Activated naive CD8-positive, alpha-beta T cell treated with anti-CD3 and anti-CD28 coated beads, Interleukin-2, amount 10 ng/mL, durations not matched to agents 7 days and 5 days (primary cell): ENCODE data around the gene TARBP1. TPM values are rescaled to one million over a fixed set of nuclear protein-coding genes. Genes with fewer than 3 reads are reported as not detected.
"Not testable (repeated sequence)": the region's sequence is repeated elsewhere in the genome, so short reads cannot be mapped to it uniquely, and the experiment has no call there.

Experiments
- ATAC-seq: fragments of 150-1000 bp; cut with Tn5 transposase; one replicate; pipeline ENCODE4 v1.10.0; 2021; ENCODE audit warnings: low read depth, moderate library complexity
- POLR2A ChIA-PET: fragments of 350-600 bp; sonication (Branson Sonifier 250); formaldehyde crosslinking; loops from one replicate; lab custom pipeline; 2021; ENCODE audit warnings: antibody characterized with exemption; lab: Charles Lee
- DNase-seq: peaks from one replicate; pipeline ENCODE4 v3.0.0; 2021
- H3K27ac Mint-ChIP-seq: one replicate; pipeline ENCODE4 v1.8.0; 2022; ENCODE audit warnings: mild to moderate bottlenecking, mixed read lengths
- H3K27me3 Mint-ChIP-seq: one replicate; pipeline ENCODE4 v1.8.0; 2022; ENCODE audit warnings: mild to moderate bottlenecking, moderate library complexity, mixed read lengths
- H3K36me3 Mint-ChIP-seq: one replicate; pipeline ENCODE4 v1.8.0; 2021; ENCODE audit warnings: mild to moderate bottlenecking, mixed read lengths
- H3K4me1 Mint-ChIP-seq: one replicate; pipeline ENCODE4 v1.8.0; 2021; ENCODE audit warnings: mixed read lengths
- H3K4me3 Mint-ChIP-seq: one replicate; pipeline ENCODE4 v1.8.0; 2022; ENCODE audit warnings: mild to moderate bottlenecking, moderate library complexity, mixed read lengths
- H3K9me3 Mint-ChIP-seq: one replicate; pipeline ENCODE4 v1.8.0; 2021; ENCODE audit warnings: mixed read lengths
- total RNA-seq, 2 experiments: library from RNA; stranded (reverse); gene quantifications; one replicate each; pipeline ENCODE4 v1.2.3, GENCODE V29; 2021

Gene TARBP1
- total RNA-seq, 2 experiments from 2014 or later: 39.6 to 42.9 TPM

DNA sequence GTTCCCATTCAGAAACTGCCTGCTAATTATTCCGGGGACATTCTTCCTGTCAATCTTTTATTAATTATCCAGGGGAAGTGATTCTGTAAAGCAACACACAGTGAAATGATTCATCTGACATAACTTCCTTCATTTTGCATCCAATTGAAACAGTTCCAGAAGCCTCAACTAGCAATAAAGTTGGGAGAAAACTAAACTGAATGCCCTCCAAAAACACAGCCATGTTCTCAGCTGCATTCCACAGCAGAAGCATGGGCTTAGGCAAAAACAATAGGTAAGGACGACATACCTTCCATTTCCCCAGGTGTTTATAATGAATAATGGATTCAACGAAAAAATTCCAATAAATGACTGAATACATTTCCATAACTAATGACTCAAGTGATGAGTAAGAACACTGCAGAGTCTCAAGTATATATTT, 36.9 kb upstream of the TARBP1 start:
- POLR2A ChIA-PET: no interaction called here
- Mint-ChIP-seq H3K4me3 (no peak overlapping the region), H3K4me1 (peaks cover 16% of the 10 kb centered on the region)

DNA sequence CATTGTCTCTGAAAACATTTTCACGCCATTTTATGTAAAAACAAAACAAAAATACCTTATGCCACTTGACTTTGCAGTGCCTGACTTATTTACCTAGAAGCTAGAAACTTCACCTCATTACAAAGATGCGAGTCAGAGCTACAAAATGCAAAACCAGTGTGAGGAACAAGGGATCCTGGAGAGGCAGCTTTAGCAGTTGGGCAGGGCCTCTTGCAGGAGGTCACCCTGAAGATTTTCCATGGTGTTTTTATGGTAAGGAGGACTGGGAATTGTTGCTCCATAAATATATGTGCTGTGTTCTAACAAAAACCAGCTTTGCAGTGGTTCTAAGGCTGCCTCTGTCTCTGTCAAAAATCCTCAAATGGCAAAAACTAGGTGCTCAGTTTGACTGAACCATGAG, 36.4 kb upstream of the TARBP1 start:
- ATAC-seq: no peak
- Mint-ChIP-seq H3K27me3 (no peaks in the 10 kb centered on the region), H3K36me3 (no peaks in the 10 kb centered on the region), H3K4me1 (peaks cover 15% of the 10 kb centered on the region), H3K27ac (no peak overlapping the region), H3K9me3 (no peaks in the 10 kb centered on the region), H3K4me3 (no peak overlapping the region)
- POLR2A ChIA-PET: no interaction called here
- DNase-seq: no peak

More for the DNA sequence above, 36.9 kb upstream of the TARBP1 start:
- no peak for ATAC-seq
- no peak for DNase-seq
- Mint-ChIP-seq H3K27me3 (no peaks in the 10 kb centered on the region), H3K27ac (no peak overlapping the region), H3K36me3 (no peaks in the 10 kb centered on the region), H3K9me3 (no peaks in the 10 kb centered on the region)

DNA sequence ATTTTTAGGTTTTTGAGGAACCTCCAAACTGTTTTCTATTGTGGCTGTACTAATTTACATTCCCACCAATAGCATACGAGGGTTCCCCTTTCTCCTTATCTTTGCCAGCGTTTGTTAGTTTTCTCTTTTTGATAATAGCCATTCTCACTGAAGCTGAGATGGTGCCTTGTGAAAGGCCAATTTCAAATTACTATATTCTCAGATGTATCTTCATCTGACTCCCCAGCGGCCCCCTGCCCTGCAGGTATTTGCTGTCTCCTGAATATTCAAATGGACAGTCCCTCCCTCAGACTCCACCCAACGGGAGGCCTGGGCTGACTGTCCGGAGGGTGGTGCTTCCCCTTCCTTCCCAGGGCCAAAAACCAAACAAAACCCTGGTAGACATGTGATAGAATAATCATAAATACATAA, 33.5 kb upstream of the TARBP1 start:
- Mint-ChIP-seq H3K36me3 (peaks cover 1% of the 10 kb centered on the region), H3K27ac (no peak overlapping the region), H3K4me1 (peaks cover 7% of the 10 kb centered on the region), H3K9me3 (no peaks in the 10 kb centered on the region), H3K27me3 (no peaks in the 10 kb centered on the region), H3K4me3 (no peak overlapping the region)
- DNase-seq (no peak), ATAC-seq (no peak)
- POLR2A ChIA-PET: no interaction called here

DNA sequence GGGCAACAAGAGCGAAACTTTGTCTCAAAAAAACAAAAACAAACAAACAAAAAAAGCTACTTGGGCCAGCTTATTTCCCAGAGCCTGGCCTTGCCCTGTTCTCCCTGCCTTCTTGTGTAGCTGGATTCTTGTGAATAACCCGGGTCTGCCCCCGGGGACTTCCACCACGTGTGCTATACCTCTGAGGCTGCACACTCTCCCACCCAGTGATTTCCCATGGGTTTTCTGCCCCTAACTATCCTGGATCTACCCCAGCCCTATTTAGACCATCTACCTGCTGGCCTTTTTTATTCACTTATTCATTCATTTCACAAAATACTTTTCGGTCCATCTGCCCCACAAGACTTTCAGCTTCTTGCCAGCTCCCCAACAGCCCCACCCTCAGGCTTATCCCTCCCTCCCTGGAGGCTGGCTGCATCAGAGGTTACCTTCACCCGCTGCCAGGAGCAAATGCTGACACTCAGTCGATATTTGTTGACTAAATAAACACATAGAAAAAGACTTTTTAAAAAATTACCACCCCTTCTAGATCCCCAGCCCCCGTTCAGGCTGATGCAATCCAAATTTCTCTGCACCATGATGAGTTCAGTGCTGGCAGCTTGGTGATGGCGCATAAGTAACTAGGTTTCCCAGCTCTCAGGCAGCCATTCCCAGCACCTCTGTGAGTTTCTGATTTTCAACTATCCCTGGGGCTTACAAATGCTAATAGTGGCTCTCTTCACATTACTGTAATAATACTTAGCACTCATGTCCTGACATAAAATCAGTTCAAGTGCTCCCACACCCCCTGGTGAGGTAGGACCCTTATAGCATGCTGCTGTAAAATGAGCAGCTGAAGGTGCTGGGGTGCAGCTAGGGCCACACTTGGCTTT, 30.7 kb upstream of the TARBP1 start:
- Mint-ChIP-seq H3K27me3 (no peaks in the 10 kb centered on the region), H3K9me3 (peaks cover 2% of the 10 kb centered on the region), H3K36me3 (peaks cover 5% of the 10 kb centered on the region), H3K4me3 (no peak overlapping the region), H3K27ac (no peak overlapping the region), H3K4me1 (peaks cover 9% of the 10 kb centered on the region)
- no peak for DNase-seq
- ATAC-seq: no peak
- POLR2A ChIA-PET: interaction anchor here (0.7 to 1.5 kb wide), 3 partner anchors 10 to 332 kb away, joined by 3 to 5 read pairs (median 3); no protein-coding TSS in a partner anchor

DNA sequence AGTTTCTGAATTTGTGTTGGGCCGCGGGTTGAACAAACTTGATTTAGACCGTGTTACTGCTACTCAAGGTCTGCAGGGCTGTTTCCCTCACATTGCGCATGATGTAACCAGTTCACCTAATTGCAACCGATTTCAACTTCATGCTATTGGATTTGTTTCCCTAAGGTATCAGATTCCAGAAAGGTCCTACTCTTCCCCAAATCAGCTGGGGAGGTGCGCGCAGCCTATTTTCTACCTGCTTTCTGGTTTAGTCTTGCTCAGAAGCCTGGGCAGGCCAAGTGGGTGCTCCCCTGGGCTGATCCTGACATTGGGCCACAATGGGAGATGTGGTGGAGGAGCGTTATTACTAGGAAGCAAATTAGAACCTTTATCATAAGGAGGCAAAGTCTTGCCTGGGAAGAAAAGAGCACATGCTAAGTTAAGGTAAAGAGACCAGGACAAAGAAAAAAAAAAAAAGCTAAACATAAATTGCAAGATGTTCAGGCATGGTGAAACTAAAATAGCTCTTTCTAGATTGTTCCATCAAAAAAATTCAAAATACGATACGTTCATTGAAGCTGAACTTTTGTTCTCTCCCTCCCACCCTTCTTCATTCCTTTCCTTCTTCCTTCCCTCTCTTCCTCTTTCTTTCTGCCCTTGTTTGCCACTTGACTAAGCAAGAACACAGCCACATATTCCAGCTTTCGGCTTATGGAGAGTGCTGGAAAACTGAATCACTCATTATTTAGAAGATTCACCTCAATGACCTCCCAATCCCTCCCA, 28.8 kb upstream of the TARBP1 start:
- H3K27me3 Mint-ChIP-seq: no peaks in the 10 kb centered on the region
- H3K4me3 Mint-ChIP-seq: no peak overlapping the region
- POLR2A ChIA-PET: no interaction called here
- DNase-seq (no peak), ATAC-seq (no peak)
- no peak overlapping the region for H3K27ac Mint-ChIP-seq
- peaks cover 14% of the 10 kb centered on the region for H3K4me1 Mint-ChIP-seq
- H3K9me3 Mint-ChIP-seq: peaks cover 2% of the 10 kb centered on the region
- peaks cover 8% of the 10 kb centered on the region for H3K36me3 Mint-ChIP-seq

DNA sequence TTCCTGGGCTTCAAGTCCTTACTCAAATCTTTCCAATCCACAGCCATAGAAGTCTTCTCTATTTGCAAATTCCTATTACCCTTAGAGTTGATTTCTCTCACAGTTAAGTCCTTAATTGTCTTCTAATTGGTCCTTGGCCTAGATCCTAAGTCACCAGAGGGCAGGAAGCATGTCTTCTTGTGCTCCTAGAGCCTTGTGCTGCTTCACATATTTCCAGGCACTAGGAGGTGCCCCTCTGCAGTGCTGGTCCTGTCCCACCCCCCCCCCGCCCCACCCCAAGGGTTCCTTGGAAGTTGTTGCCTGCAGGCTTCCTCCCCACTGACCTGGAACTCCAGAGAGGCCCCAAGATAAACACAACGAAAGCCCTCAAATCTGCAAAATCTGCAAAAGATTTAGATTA, 28.1 kb upstream of the TARBP1 start:
- no peaks in the 10 kb centered on the region for H3K27me3 Mint-ChIP-seq
- POLR2A ChIA-PET: no interaction called here
- no peak overlapping the region for H3K4me3 Mint-ChIP-seq
- H3K27ac Mint-ChIP-seq: no peak overlapping the region
- DNase-seq (no peak), ATAC-seq (no peak)
- H3K4me1 Mint-ChIP-seq: peaks cover 14% of the 10 kb centered on the region
- H3K36me3 Mint-ChIP-seq: peaks cover 8% of the 10 kb centered on the region
- H3K9me3 Mint-ChIP-seq: peaks cover 2% of the 10 kb centered on the region

DNA sequence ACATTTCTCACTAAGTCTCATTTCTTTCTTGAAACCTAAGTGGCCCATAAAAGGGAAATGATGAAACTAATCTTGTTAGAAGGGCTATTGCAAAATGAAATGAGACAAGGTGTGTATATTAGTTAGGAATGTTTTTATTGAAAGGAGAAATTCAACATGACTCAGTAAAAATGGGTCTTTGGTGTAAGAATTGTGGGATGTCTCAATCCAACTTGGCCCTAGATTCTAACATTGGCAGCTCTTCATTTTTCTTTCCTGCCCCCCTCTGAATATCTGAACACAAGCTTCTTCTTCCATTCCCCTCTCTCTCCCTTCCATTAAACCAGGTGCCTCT, 26.8 kb upstream of the TARBP1 start:
- no peak for ATAC-seq
- Mint-ChIP-seq H3K27ac (no peak overlapping the region), H3K27me3 (no peaks in the 10 kb centered on the region), H3K9me3 (peaks cover 2% of the 10 kb centered on the region), H3K36me3 (peaks cover 8% of the 10 kb centered on the region), H3K4me3 (no peak overlapping the region), H3K4me1 (peaks cover 19% of the 10 kb centered on the region)
- no peak for DNase-seq
- POLR2A ChIA-PET: interaction anchor here (1.0 kb wide), 1 partner anchor 17 kb away, joined by 3 read pairs; no protein-coding TSS in a partner anchor

DNA sequence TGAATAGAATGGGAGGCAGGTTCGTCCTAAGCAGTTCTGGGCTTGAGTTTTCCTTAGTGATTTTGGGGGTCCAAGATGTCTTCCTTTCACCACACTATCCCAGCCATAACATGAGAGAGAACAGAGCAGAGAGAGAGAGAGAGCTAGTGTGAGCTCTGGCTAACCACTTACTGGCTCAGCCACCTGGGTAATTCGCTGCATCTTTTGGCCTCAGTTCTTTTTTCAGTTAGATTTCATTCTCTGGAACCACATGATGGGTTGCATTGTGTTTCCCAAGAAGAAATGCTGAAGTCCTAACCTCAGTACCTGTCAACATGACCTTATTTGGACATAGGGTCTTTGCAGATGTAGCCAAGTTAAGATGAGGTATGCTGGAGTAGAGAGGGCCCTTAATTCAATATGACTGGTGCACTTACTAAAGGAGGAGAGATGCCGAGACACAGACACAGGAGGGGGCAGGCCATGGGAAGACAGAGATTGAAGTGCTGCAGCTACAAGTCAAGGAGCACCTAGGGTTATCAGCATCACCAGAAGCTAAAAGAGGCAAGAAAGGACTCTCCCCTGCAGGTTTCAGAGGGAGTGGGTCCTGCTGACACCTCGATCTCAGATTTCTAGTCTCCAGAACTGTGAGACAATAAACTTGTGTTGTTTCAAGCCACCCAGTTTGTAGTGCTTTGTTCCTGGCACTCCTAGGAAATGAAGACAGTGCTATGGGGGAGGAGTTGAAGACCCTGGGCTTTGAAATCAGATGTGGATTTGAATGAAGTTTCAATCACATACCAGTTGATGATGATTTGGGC, 26.2 kb upstream of the TARBP1 start:
- POLR2A ChIA-PET: interaction anchor here (1.0 kb wide), 1 partner anchor 17 kb away, joined by 3 read pairs; no protein-coding TSS in a partner anchor
- Mint-ChIP-seq H3K9me3 (peaks cover 2% of the 10 kb centered on the region), H3K36me3 (peaks cover 8% of the 10 kb centered on the region), H3K4me3 (no peak overlapping the region), H3K4me1 (peaks cover 23% of the 10 kb centered on the region), H3K27ac (peak overlapping the region; percentile 27), H3K27me3 (no peaks in the 10 kb centered on the region)
- DNase-seq (no peak), ATAC-seq (peak; percentile 12)

DNA sequence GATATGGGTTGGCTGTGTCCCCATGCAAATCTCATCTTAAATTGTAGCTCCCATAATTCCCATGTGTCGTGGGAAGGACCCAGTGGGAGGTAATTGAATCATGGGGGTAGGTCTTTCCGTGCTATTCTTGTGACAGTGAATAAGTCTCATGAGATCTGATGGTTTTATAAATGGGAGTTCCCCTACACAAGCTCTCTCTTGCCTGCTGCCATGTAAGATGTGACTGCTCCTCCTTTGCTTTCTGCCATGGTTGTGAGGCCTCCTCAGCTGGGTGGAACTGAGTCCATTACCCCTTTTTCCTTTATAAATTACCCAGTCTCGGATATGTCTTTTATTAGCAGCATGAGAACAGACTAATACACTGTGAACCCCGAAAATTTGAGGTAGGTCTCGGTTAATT, 25.3 kb upstream of the TARBP1 start:
- H3K36me3 Mint-ChIP-seq, ATAC-seq, DNase-seq, H3K9me3 Mint-ChIP-seq, H3K27ac Mint-ChIP-seq, H3K27me3 Mint-ChIP-seq, H3K4me3 Mint-ChIP-seq: not testable (repeated sequence)
- peaks cover 31% of the 10 kb centered on the region for H3K4me1 Mint-ChIP-seq
- POLR2A ChIA-PET: interaction anchor here (1.5 kb wide), 1 partner anchor 95 kb away, joined by 4 read pairs; no protein-coding TSS in a partner anchor

DNA sequence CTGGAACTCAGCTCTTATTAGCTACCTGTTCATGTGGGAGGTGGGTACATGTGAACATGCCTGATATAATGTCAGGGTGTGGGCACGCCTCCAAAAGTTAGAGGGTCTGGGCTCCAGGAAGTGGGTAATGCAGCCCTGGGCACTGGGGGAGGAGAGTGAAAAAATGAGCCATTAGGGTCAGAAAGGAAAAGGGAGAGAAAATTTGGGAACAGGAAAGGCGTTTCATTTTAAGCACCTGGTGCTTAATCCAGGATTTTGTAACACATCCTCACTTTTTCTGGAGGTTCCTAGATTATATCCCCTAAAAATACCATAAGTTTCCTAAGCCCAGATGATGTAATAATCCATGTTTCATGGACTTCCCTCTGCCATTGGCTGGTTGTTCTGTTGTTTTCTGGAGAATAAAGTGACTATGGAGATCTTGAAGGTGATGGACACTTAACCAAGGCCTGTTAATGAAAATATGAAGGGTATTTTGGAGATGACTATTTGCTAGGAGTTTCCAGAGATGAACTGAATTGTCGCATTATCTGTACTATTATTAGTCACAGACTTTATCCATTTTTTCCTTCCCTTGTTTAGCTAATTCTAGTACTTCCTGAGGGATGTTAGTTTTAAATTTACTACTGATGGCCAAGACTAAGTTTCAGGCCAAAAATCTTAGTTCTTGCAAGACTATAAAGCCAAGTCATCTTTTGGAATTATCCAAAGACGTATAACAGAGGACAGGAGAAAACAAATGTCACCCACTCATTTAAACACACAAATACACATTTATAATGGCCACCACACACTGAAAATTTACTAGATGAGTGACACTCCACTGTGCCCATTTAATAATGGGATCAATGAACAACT, 24.4 kb upstream of the TARBP1 start:
- DNase-seq (no peak), ATAC-seq (no peak)
- H3K9me3 Mint-ChIP-seq: peaks cover 2% of the 10 kb centered on the region
- peaks cover 39% of the 10 kb centered on the region for H3K4me1 Mint-ChIP-seq
- H3K4me3 Mint-ChIP-seq: no peak overlapping the region
- H3K27ac Mint-ChIP-seq: no peak overlapping the region
- POLR2A ChIA-PET: interaction anchor here (1.5 kb wide), 1 partner anchor 96 kb away, joined by 4 read pairs; no protein-coding TSS in a partner anchor
- peaks cover 8% of the 10 kb centered on the region for H3K36me3 Mint-ChIP-seq
- no peaks in the 10 kb centered on the region for H3K27me3 Mint-ChIP-seq

DNA sequence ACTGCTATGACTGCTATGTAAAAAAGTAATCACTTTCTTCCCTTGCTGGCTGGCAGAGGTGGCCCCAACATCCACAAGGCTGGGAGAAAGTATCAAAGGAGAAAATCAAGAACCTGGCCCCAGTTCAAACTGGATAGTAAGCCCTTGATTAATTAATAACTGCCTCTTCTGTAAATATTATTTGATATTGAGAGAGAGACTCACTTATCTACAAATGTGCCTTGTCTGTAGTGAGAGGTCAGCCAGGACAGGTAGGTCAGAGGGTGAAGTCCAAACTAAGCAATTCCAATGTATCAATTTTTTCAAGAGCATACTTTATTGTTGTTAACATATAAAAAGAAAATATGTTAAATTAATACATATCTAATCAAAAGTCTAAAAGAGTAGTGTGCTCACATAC, 23.8 kb upstream of the TARBP1 start:
- H3K9me3 Mint-ChIP-seq: peaks cover 2% of the 10 kb centered on the region
- POLR2A ChIA-PET: interaction anchor here (0.7 kb wide), 1 partner anchor 13 kb away, joined by 3 read pairs; no protein-coding TSS in a partner anchor
- no peak overlapping the region for H3K4me3 Mint-ChIP-seq
- no peaks in the 10 kb centered on the region for H3K27me3 Mint-ChIP-seq
- DNase-seq: no peak
- H3K27ac Mint-ChIP-seq: no peak overlapping the region
- peaks cover 40% of the 10 kb centered on the region for H3K4me1 Mint-ChIP-seq
- H3K36me3 Mint-ChIP-seq: peaks cover 7% of the 10 kb centered on the region
- no peak for ATAC-seq

DNA sequence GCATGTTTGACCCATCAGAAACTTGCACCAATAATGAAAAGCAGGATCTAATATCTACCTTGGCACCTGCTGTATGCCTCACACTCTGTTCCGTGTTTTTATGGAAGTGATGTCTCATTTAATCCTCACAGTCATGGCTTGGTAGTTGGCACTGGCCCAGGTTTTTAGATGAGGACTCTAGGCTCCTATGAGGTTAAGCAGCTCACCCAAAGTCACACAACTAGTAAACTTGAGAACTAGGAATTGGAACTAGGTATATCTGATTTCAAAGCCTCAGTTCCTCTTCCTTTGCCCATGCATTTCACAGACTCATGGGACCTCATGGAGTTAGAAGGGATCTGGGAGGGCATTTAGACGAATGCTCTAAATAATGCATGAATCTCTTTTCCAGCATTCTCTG, 21.3 kb upstream of the TARBP1 start:
- Mint-ChIP-seq H3K27me3 (peaks cover 3% of the 10 kb centered on the region), H3K4me1 (peaks cover 37% of the 10 kb centered on the region), H3K9me3 (no peaks in the 10 kb centered on the region), H3K27ac (peak overlapping the region; percentile 28), H3K36me3 (peaks cover 3% of the 10 kb centered on the region), H3K4me3 (no peak overlapping the region)
- no peak for ATAC-seq
- no peak for DNase-seq
- POLR2A ChIA-PET: interaction anchor here (0.8 to 1.1 kb wide), 3 partner anchors 99 to 112 kb away, joined by 3 to 5 read pairs (median 3); partner anchors contain the start of gene IRF2BP2
